ENCODE data around the gene VAV2.

Gene VAV2

DNA sequence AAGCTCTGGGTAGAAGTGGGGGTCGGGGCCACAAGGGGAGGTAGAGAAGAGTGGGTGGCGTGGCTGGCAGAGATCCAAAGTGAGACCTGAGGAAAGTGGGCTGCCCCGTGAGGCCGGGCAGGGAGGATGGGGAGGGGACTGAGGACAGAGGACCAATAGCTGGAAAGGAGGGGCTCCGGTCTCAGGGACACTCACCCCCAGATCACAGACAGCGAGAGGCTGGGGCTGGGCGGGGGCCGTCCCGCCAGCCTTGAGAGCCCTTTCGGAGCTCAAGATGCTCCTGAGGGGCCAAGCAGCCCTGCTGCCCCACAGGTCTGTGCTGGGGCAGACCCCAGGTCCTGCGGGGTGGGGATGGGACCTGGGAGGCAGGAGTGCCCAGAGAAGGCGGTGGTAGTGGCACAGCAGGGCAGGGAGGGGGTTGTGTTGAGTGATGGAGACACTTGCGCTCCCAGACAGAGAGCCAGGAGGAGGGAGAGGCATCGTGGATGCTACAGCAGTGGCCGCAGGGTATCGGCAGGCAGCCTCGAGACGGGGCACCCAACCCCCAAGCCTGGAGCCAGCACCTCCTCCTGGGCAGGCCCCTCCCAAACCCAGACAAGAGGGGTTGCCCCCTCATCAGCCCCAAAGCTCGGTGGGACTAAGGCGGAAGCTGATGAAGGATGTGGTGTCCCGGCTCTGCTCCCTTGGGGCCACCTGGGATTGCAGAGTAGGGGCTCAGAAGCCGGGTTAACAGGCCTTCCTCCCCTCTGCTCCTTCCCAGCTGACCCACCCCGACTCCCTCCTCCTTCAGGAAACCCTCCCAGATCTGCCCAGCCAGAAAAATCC lies 257.3 kb downstream of the VAV2 start:
- no peak for DNase-seq

GRCh38 chr9:133733796-133734533 lies 258.2 kb downstream of the VAV2 start:
- no peak for DNase-seq

DNA sequence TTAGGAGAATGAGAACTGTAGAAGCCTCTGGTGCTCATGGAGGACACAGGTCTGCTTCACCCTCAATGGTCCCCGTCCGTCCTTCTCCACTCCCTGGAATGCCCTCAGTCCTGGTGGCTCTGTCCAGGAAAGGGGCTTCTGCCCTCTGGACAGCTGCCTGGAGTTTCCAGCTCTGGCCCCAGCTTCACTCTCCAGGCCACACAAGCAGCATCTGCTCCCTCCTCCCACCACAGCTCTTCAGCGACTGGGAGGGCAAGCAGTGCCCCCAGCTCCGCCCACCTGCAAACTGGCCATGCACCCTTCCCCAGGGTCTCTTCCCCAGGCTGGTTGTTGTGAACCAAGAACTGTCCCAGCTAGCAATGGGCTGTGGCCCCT lies 258.7 kb downstream of the VAV2 start:
- no peak for DNase-seq

- no peak for DNase-seq
These were observed 259.3 kb downstream of the VAV2 start for GRCh38 chr9:133732639-133733408.

DNA sequence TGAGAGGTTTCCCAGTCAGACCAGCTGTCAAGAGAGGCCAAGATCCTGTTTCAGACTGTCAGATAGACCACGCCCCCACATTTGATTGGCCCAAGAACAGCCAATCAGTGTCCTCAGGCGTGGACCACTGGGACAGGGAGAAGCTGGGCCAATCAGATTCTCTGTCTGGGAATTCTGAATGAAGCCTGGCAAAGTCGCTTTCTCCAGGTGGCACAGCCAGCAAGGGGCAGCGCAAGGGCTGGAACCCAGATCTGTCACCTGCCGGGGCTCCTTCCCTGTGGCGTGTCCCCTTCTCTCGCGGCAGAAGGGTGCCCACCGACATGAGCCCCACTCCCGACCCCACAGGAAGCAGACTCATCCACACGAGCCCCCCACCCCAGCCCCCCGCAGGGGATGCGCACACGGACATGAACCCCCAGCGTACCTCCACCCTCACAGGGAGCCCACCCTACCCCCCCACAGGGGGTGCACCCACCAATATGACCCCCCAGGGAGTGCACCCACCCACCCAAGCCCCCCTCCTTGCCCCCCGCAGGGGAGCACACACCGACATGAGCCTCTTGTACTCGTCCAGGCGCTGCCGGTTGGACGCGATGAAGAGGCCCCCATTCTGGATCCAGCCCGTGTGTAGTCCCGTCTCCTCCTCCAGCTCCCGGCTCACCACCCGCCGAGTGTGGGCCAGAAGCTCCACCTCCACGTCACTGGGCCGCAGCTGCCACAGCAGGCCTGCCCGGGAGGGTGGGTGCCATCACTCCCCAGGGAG lies 260.1 kb downstream of the VAV2 start:
- peak; percentile 27 for DNase-seq

GRCh38 chr9:133730994-133731715 lies 261.0 kb downstream of the VAV2 start:
- DNase-seq, result no peak

GRCh38 chr9:133729617-133730281 lies 262.4 kb downstream of the VAV2 start:
- DNase-seq, result no peak

GRCh38 chr9:133728856-133729616 lies 263.1 kb downstream of the VAV2 start:
- DNase-seq, result no peak

DNA sequence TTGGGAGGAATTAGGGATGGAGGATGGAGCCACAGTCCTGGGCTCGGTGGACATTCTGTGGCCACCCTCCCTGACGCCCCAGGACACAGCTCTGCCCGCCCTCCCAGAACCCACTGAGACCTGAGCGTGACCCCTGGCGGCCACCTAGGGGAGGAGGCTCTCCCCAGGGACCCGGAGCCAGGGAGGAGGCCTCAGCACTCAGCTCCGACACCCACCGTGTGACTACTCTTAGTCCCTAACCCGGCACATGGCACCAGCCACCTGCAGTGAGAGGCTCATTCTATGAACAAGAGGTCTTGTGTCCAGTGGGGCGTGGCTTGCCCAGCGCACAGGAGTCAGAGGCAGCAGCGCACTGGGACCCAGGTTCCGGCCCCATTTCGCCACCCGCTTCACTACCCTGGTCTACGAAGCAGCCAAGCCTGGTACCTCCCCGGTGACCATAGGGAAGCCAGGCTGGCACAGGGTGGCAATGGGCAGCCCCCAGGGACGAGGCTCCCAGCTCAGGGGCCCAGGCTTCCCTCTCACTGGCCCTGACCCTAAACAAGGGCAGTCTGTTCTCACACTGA lies 264.2 kb downstream of the VAV2 start:
- no peak for DNase-seq

DNA sequence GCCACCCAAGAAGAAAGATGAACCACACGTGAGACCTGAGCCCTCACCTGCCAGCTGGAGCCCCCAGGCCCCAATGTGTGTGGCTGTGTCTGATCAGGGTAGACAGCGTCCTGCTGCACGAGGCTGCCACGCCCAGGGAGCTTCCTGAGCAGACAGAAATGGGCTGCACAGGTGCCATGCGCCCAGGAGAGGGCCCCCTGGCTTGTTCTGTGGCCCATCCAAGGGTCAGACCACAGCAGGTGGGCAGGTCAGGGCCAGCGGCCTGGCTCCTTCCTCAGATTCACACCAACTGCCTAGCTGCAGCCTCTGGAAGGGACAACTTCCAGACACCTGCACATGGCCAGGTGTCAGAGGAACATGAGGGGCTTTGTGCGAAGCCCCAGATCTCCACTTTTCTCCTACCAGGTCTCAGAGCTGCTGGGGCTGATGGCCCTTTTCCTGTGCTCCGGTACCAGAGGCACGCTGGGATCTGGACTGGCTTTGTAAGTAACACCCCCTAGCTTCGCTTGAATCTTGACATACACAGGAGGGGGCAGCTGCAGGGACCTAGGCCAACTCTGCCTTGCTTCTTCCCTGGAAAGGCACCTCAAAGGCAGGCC lies 264.7 kb downstream of the VAV2 start:
- no peak for DNase-seq

GRCh38 chr9:133726401-133727276 lies 265.5 kb downstream of the VAV2 start:
- peak; percentile 22 for DNase-seq

- DNase-seq, result no peak
These were observed 266.2 kb downstream of the VAV2 start for GRCh38 chr9:133725886-133726285.

GRCh38 chr9:133718563-133719315 lies 273.4 kb downstream of the VAV2 start:
- DNase-seq, result no peak

DNA sequence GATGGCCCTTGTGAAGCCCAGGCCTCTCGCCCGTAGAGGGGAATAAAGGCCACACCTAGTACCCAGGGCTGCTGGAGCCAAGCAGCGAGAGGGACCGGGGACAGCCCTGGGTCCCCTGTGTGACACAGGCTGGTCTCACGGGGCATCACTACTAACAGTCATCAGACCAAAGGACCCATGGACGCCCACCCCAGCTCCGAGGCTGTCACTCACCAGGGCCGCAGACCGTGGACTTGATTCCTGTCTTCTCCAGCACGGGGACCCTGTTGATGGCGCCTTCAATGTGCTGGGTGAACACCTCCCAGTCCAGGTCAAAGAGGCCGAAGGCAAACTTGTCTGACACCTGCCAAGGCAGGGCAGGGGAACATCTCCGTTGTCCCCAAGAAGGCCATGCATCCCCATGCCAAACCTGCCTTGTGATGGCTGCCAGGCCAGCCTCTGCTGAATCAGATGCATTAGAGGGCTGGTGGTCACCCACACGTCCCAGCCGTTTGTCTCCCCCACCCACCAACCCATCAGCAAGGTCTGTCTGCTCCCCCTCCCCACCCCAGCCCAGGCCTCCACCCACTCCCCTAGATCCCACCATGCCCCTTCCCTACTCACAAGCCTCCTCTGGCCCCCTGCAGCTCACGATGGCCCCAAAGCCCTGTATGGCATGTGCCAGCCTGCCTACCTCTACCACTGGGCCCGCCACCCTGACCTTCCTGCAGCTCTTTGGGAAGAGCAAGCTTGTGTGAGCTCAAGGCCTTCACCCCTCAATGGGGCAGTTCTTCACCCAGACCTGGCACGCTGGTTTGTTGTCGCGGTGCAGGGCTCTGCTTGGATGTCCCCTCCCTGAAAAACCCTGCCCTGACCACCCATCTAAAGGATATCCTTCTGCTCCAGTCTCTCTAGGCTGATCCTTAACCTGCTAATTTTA lies 274.8 kb downstream of the VAV2 start:
- no peak for DNase-seq

GRCh38 chr9:133716564-133717112 lies 275.5 kb downstream of the VAV2 start:
- peak; percentile 13 for DNase-seq

- no peak for DNase-seq
These were observed 276.1 kb downstream of the VAV2 start for GRCh38 chr9:133715866-133716563.
